ENCODE measurements around the gene SERGEF. TPM values are rescaled to one million over a fixed set of nuclear protein-coding genes. Genes with fewer than 3 reads are reported as not detected.

The SERGEF gene
- total RNA-seq, 1 experiment from 2014 or later: 26.1 TPM

DNA sequence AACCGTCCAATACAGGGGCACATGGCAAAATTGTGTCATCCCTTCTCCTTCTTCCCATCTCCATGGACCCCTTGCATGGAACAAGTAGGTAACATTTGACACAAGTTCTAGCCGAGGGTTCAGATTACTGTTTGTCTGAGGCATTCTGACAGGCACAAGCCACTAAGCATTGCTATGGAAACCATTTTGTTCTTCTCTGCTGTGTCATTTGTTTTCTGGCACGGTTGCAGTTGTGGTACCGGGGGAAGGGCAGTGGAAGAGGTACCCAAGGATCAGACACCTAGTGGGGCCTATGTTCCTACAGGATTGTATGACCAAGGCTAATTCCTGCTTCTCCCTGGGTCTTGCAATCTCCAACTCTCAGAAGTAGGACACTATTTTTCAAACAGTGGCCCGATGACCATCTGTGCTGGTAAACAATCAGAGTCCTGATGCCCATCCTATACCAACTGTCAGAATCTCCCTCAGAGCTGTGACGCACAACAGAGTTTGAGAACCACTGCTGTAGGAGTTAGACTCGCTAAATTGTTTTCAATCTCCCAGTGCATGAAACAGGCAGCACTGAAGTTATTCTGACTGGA, 209.0 kb downstream of the SERGEF start:
- H3K9me3 Mint-ChIP-seq (ENCODE audit: unreplicated experiment): no peaks in the 10 kb centered on the region
- H3K27me3 Mint-ChIP-seq (ENCODE audit: insufficient read depth, unreplicated experiment): no peaks in the 10 kb centered on the region
- TF ChIP-seq, protein P1, sequence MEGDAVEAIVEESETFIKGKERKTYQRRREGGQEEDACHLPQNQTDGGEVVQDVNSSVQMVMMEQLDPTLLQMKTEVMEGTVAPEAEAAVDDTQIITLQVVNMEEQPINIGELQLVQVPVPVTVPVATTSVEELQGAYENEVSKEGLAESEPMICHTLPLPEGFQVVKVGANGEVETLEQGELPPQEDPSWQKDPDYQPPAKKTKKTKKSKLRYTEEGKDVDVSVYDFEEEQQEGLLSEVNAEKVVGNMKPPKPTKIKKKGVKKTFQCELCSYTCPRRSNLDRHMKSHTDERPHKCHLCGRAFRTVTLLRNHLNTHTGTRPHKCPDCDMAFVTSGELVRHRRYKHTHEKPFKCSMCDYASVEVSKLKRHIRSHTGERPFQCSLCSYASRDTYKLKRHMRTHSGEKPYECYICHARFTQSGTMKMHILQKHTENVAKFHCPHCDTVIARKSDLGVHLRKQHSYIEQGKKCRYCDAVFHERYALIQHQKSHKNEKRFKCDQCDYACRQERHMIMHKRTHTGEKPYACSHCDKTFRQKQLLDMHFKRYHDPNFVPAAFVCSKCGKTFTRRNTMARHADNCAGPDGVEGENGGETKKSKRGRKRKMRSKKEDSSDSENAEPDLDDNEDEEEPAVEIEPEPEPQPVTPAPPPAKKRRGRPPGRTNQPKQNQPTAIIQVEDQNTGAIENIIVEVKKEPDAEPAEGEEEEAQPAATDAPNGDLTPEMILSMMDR (IDR thresholded peaks at IDR 0.05; ENCODE audit: unreplicated experiment): no peak
- intact Hi-C loops (cut with micrococcal nuclease): no loop called here
- ChIA-PET CTCF (interaction anchor here (0.9 to 1.5 kb wide), 2 partner anchors 7 to 10 kb away, joined by 4 to 7 read pairs; no protein-coding TSS in a partner anchor), POLR2A (interaction anchor here (0.7 kb wide), 1 partner anchor 91 kb away, joined by 3 read pairs; no protein-coding TSS in a partner anchor)
- no peaks in the 10 kb centered on the region for H3K36me3 Mint-ChIP-seq (ENCODE audit: insufficient read depth, unreplicated experiment)
- no peak for DNase-seq (ENCODE audit: unreplicated experiment)
- no peak overlapping the region for H3K27ac Mint-ChIP-seq (ENCODE audit: low read depth, unreplicated experiment)
- BruUV-seq (replicated peaks): no TSS peak
- H3K4me3 Mint-ChIP-seq (ENCODE audit: unreplicated experiment): no peak overlapping the region
- peaks cover 9% of the 10 kb centered on the region for H3K4me1 Mint-ChIP-seq (ENCODE audit: insufficient read depth, unreplicated experiment)

DNA sequence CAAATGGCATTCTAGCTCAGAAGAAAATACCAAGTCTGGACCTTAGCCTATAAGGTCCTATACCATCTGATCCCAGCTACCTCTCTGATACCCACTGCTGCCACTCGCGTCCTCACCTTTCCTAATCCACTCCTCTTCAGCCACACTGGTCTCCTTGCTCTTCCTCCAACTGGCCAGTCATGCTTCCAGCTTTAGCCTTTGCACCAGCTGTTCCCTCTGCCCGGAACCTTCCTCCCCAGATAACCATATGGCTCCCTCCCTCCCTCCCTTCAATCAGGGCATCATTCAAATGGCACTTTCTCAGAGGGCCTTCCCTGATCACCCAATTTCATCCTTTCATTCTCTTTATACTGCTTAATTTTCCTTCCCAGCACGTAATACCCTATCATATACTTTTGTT, 210.4 kb downstream of the SERGEF start:
- no peaks in the 10 kb centered on the region for H3K27me3 Mint-ChIP-seq (ENCODE audit: insufficient read depth, unreplicated experiment)
- H3K4me3 Mint-ChIP-seq (ENCODE audit: unreplicated experiment): no peak overlapping the region
- BruUV-seq (replicated peaks): no TSS peak
- H3K9me3 Mint-ChIP-seq (ENCODE audit: unreplicated experiment): no peaks in the 10 kb centered on the region
- no peak for DNase-seq (ENCODE audit: unreplicated experiment)
- ChIA-PET CTCF (interaction anchor here (1.0 to 1.5 kb wide), 3 partner anchors 9 to 72 kb away, joined by 3 to 4 read pairs (median 3); no protein-coding TSS in a partner anchor), POLR2A (interaction anchor here (1.3 kb wide), 1 partner anchor 11 kb away, joined by 6 read pairs; no protein-coding TSS in a partner anchor)
- H3K27ac Mint-ChIP-seq (ENCODE audit: low read depth, unreplicated experiment): no peak overlapping the region
- TF ChIP-seq, protein P1 (IDR thresholded peaks at IDR 0.05; ENCODE audit: unreplicated experiment): no peak
- peaks cover 22% of the 10 kb centered on the region for H3K4me1 Mint-ChIP-seq (ENCODE audit: insufficient read depth, unreplicated experiment)
- no peaks in the 10 kb centered on the region for H3K36me3 Mint-ChIP-seq (ENCODE audit: insufficient read depth, unreplicated experiment)
- intact Hi-C loops (cut with micrococcal nuclease): no loop called here

DNA sequence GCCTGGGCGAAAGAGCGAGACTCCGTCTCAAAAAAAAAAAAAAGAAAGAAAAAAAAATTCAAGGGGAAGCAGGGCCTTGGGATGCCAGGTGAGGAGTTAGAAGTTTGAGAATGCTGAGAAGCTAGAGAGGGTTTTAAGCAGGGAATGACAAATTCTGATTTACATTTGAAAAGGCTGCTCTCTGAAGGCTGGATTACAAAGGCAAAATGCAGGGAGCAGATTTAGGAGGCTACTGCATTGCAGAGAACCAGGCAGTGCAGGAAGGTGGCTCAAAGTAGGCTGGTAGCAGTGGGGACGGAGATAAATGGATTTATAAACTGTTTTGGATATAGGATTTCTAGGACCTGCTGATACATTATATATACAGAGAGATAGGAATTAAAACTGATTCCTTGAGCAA, 211.7 kb downstream of the SERGEF start:
- Mint-ChIP-seq H3K4me3 (ENCODE audit: unreplicated experiment) (no peak overlapping the region), H3K36me3 (ENCODE audit: insufficient read depth, unreplicated experiment) (no peaks in the 10 kb centered on the region), H3K9me3 (ENCODE audit: unreplicated experiment) (no peaks in the 10 kb centered on the region), H3K27ac (ENCODE audit: low read depth, unreplicated experiment) (no peak overlapping the region), H3K4me1 (ENCODE audit: insufficient read depth, unreplicated experiment) (peaks cover 22% of the 10 kb centered on the region), H3K27me3 (ENCODE audit: insufficient read depth, unreplicated experiment) (no peaks in the 10 kb centered on the region)
- ChIA-PET POLR2A (interaction anchor here (1.3 kb wide), 1 partner anchor 12 kb away, joined by 6 read pairs; no protein-coding TSS in a partner anchor), CTCF (no interaction called here)
- no peak for DNase-seq (ENCODE audit: unreplicated experiment)
- TF ChIP-seq, protein P1 (IDR thresholded peaks at IDR 0.05; ENCODE audit: unreplicated experiment): no peak
- no TSS peak for BruUV-seq (replicated peaks)
- intact Hi-C loops (cut with micrococcal nuclease): no loop called here

DNA sequence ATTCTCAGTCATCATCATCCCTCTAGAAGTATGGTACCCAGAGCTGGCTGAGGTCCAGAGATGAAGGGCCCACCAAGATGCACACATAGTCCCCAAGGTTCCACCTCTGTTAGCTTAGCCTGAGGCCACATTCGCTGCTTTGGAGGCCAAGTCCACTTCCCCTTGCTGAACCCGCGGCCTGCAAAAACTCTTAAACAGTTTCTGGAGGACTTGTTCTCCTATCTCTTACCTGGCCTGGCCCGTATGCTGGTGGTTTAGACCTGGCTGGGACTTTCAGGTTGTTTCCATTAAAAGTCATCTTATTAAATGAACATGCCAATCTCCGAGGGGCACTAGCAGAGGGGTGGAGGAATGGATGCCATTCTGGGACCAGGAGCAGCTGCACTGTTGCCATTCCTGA, 213.7 kb downstream of the SERGEF start:
- intact Hi-C loops (cut with micrococcal nuclease): no loop called here
- Mint-ChIP-seq H3K9me3 (ENCODE audit: unreplicated experiment) (no peaks in the 10 kb centered on the region), H3K27me3 (ENCODE audit: insufficient read depth, unreplicated experiment) (no peaks in the 10 kb centered on the region), H3K36me3 (ENCODE audit: insufficient read depth, unreplicated experiment) (no peaks in the 10 kb centered on the region), H3K4me1 (ENCODE audit: insufficient read depth, unreplicated experiment) (peaks cover 22% of the 10 kb centered on the region), H3K4me3 (ENCODE audit: unreplicated experiment) (no peak overlapping the region), H3K27ac (ENCODE audit: low read depth, unreplicated experiment) (no peak overlapping the region)
- TF ChIP-seq, protein P1 (IDR thresholded peaks at IDR 0.05; ENCODE audit: unreplicated experiment): no peak
- ChIA-PET POLR2A (interaction anchor here (0.8 to 2.4 kb wide), 4 partner anchors 12 to 186 kb away, joined by 3 to 8 read pairs (median 4); no protein-coding TSS in a partner anchor), CTCF (interaction anchor here (0.7 to 1.3 kb wide), 5 partner anchors 11 to 928 kb away, joined by 3 to 5 read pairs (median 3); no protein-coding TSS in a partner anchor)
- BruUV-seq (replicated peaks): no TSS peak
- no peak for DNase-seq (ENCODE audit: unreplicated experiment)
